HG03064 (cell line): ENCODE measurements around the gene TESMIN.

ENCODE experiments used
- ATAC-seq: cut with Tn5 transposase; IDR thresholded peaks from one replicate; pipeline ENCODE4 v1.9.1; 2021; ENCODE audit warnings: low read depth; ENCODE audit not compliant: unreplicated experiment

TESMIN gene, protein sequence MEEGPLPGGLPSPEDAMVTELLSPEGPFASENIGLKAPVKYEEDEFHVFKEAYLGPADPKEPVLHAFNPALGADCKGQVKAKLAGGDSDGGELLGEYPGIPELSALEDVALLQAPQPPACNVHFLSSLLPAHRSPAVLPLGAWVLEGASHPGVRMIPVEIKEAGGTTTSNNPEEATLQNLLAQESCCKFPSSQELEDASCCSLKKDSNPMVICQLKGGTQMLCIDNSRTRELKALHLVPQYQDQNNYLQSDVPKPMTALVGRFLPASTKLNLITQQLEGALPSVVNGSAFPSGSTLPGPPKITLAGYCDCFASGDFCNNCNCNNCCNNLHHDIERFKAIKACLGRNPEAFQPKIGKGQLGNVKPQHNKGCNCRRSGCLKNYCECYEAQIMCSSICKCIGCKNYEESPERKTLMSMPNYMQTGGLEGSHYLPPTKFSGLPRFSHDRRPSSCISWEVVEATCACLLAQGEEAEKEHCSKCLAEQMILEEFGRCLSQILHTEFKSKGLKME

DNA sequence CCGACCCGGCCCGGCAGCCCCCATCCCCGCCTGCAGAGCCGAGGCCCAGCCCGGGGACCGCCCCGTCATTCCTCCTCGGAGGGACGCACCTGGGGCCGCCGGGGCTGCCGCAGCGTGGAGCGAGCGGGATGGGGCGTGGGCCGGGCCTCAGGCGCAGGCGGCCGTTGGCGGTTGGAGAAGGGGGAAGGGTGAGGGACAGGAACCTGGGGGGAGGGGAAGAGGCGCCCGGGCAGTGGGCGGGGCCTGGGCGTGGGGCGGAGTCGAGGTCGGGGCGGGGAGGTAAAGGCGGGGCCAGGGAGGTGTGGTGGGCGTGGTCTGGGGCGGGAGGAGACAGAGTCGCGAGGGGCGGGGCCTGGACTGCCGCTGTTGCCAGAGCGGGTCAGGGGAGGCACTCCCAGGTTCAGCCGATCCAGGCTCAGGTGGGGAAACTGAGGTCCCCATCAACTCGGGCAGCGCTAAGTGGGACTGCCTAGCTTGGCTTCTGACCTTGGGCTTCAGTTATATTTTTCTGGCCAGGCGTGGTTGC is at the start of gene TESMIN:
Gene TESMIN (minus strand): TSS at position 190 of the 526 bp plus-strand sequence. CDS start 860 bp downstream, outside the sequence.
- no peak for ATAC-seq

DNA sequence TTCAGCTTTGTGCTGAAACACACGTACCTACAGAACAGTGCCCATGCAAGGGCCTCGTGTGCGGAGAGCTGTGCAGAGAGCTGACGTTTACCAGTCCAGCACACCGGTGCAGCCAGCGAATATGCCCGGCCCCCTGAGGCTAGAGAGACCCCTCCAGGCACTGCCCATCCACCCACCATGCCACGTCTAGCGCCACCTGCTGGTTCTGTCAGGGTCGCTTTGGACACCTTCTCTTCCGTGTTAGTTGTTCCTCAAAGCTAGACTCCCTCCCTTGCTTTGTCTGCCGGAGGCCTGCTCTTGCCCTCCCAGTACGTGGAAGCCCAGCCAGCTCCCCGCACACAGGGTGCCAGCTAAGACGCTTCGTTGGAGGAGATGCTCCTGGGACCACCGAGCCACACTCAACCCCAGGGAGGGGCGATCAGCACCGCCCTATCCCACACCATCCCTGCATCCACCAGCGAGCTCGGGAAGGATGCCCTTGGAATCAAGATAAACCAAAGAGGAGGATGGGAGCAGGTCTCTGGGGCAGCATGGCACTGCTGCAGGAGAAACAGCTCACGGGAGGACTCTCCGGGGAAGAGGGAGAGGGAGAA is 47.0 kb upstream of the TESMIN start:
- no peak for ATAC-seq

DNA sequence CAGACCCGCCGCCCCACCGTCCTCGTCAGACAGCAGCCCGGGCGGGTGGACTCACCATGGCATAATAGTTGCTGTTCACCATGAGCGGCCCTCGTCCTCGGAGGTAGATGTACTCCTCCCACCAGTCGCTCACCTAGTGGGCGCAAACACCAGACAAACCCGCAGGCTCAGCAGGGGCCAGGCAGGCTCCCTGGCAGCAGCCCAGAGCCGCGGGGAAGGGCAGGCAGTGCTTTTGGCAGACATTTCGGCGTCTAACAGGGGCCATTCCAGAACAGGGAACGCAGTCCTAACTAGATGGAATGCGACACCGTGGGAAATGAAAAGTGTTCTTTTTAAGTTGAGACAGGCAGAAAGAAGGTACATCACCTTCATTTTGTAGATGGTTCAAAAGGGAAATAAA is 45.5 kb upstream of the TESMIN start:
- ATAC-seq = no peak

DNA sequence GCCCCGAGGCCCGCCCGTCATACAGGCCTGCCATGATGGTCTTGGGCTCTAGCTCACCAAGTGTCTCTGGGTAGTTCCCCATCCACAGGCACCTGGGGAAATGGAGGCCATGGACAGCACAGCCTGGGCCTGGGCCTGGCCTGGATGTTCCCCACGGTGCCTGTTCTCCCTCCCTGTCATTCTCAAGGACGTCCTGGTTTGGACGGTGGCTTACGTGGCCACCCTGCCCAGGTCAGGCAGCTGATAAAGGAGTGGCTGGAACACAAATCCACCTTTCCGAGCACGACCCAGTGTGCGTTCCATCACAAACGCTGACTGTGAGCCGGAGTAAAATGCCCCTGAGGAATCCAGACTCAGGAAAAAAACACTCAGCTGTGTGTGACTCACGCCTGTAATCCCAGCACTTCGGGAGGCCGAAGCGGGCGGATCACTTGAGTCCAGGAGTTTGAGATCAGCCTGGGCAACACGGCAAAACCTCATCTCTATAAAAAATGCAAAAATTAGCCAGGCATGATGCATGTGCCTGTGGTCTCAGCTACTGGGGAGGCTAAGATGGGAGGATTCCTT is 41.2 kb upstream of the TESMIN start:
- ATAC-seq = no peak

DNA sequence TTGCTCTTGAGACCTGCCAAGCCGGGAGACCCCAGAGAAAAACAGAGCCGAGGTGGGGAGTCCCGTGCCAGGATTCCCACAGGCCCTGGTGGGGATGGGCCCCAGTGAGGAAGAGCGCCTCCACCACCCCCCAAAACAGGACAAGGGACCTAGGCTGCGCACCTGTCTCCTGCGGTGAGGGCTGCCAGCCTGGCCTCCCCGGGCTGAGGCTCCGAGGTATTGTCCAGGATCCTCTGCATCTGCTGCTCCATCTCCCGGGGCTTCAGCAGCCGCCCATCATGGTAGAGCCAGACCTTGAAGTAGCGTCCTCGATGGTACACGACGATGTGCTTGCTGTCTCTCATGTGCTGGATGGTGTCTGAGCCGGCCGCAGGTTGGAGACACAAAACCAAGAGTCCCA is 33.3 kb upstream of the TESMIN start:
- ATAC-seq = no peak

DNA sequence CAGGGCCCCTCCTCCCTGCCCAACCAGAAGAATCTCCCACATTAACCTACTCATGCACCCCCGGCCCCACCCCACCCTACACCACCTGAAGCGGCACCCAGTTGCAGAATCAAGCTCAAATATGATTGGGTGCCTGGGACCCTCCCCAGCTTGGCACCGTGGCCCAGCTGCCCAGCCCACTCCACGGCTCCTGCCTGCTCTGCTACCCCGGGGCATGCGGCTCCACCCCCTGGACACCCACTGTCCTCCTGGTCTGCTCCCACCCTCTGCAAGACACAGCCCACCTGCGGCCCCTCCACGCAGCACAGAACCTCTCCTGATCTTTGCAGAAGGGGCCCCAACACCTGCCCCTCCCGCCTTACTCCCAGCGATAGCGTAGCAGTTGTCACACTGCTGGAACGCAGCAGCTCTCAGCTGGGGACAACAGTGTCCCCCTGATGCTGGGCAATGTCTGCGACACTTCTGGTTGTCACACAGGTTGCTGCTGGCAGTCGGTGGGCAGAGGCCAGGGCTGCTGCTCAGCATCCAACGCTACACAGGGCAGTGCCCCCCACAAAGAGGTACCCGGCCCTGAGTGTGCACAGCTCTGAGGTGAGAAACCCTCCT is 32.0 kb upstream of the TESMIN start:
- no peak for ATAC-seq

DNA sequence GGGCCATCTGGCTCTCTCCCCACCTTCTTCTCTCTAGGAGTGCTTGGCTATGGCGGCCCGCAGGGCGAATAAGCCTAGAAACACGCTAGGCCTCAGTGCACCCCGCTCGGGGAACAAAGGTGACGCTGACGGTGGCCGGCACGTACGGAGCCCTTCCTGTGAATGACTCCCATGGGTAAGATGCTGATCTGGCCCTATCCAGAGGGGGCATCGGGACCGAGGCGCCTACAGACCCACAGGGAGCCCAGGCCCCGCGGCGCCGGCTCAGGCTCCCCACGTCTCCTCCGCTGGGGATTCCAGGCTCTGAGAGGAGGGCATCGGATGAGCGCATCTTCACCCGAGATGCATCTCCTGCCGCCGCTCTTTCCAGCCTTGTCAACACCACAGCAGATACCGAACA is 31.4 kb upstream of the TESMIN start:
- no peak for ATAC-seq

DNA sequence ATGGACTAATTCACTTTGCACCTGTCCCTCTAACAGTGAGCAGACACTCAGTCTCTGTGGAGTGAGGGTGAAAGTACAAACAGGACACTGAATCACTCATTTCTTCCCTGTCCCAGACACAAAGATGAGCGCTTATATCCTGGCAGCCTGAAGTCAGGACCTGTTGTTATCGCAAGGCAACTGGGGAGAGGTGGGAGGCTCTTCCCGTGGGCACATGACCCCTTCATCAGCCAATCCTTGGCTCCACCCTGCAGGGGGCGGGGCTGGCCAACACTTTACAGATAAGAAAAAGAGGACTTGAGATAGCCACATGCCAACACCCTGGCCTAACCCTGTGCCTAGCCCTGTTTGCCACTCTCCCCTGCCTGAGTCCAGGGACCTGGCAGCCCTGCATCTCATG is 29.5 kb upstream of the TESMIN start:
- no peak for ATAC-seq

DNA sequence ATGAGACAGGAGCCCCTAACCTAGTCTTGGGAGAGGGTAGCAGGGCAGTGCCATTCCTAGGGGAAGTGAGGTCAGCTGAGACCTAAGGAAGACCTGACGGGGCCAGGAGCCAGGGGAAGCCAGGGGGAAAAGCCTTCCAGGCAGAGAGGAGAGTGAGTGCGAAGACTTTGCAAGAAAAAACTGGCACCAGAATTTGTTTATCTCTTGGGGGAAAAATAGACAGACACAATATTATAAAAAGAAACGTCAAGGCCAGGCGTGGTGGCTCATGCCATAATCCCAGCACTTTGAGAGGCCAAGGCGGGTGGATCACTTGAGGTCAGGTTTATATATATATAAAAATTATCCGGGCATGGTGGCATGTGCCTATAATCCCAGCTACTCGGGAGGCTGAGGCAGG is 26.9 kb upstream of the TESMIN start:
- no peak for ATAC-seq

DNA sequence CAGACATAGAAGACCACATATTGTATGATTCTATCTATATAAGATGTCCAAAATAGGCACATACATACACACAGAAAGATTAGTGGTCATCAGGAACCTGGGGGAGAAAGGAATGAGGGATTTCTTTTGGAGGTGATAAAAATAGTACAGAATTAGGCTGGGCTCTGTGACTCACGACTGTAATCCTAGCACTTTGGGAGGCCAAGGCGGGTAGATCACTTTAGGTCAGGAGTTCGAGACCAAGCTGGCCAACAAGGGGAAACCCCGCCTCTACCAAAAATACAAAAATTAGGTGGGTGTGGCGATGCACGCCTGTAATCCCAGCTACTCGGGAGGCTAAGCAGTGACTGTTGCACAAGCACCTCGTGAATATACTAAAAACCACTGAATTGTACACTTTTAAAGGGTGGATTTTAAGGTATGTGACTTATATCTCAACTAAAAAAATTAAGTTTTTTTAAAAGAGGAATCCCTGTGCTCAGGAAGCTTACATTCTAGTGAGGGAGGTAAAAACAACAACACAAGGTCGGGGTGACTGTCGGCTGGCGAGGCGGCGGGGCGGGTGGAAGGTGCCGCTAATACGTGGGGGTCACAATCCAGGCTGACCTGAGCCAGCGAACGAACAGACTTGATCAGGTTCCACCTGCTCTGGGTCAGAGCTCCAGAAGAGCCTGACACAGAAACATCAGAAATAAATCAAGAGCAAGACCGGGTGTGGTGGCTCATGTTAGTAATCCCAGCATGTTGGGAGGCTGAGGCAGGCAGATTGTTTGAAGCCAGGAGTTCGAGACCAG is 25.3 kb upstream of the TESMIN start:
- ATAC-seq = no peak

DNA sequence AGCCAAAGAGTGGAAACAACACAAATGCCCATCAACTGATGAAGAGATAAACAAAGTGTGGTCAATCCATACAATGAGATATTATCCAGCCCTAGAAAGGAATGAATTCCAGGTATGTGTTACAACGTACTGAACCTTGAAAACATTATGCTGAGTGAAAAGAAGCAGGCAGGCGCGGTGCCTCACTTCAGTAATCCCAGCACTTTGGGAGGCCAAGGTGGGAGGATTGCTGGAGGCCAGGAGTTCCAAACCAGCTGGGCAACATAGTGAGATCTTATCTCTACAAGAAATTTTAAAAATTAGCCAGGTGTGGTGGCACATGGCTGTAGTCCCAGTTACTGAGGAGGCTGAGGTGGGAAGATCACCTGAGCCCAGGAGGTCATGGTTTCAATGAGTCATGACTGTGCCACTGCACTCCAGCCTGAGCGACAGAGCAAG is 24.6 kb upstream of the TESMIN start:
- ATAC-seq = no peak

DNA sequence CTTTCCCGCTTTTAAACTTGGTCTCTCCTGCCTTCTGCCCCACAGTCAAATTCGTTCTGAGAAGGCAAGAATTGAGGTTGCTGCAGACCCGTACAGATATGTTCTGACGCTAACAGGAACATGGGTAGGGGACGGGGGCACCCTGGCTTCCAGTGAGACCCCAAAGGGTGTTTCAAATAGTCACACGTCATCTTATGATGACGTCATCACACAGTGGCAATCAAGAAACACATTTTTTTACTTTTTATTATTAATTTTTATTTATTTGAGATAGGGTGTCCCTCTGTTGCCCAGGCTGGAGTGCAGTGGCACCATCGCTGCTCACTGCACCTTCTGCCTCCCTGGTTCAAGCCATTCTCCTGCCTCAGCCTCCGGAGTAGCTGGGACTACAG is 22.9 kb upstream of the TESMIN start:
- ATAC-seq = no peak

DNA sequence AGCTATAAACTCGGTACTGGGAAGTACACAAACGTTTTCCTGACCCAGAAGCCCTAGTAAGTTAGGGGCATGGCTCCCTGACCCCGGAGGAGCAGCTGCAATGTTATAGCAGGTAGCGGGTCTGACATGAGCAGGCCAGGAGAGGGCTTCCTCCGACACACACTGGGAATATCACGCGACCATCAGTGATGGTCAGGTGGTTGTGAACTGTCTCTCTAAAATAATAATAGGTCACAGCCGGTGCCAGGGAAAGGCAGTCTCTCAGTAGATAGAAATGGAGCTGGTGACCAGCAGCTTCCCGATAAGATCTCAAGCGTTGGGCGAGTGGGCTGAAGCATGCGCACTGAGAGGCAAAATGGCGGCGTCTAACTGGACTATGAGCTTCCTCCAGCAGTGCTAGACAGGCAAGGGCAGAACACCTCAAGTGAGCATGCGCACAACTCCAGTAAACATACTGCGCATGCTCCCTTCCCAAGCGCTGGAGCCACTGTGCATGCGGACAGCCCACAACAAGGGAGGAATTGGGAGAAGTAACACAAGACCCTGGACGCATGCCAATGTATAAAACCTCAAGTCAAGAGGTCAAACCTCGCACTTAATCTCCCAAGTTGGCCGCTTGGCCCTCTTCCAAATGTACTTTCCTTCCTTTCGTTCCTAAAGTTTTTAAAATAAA is 22.3 kb upstream of the TESMIN start:
- no peak for ATAC-seq

DNA sequence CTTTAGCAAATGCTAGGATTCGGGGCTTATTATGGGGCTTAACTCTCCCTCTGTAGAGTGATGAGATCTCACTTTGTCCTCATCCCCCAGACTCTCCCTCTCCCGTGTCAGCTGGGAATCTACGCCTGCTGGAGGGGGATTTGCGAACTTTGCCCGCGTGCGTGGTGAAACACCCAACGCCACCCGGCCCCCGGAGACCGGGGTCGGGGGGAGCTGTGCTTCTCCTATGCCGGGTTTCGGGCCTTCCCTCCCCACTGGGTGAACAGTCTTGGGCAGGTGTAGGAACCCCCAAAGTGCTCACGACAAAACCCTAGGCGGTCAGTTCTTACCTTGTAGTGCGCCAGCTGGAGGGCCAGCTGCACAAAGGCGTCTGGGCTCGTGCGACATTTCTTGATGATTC is 21.6 kb upstream of the TESMIN start:
- no peak for ATAC-seq

DNA sequence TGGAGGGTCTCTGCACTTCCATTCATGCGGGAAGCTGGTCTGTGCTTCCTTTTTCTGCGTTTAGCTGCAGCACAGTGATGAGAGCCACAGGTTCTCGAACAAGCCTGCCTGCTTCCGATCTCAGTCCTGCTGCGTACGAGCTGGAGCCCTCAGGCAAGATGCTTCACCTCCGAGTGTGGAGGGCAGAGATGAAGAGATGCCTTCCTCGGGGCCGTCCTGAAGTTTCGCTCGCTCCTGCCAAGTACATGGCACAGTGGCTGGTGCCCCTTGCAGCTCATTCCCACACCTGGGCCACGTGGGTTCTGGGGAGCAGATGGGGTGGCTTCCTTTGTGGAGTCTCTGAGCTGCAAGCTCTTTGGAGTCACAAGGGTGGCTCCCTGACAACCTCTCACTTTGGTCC is 19.5 kb upstream of the TESMIN start:
- no peak for ATAC-seq

DNA sequence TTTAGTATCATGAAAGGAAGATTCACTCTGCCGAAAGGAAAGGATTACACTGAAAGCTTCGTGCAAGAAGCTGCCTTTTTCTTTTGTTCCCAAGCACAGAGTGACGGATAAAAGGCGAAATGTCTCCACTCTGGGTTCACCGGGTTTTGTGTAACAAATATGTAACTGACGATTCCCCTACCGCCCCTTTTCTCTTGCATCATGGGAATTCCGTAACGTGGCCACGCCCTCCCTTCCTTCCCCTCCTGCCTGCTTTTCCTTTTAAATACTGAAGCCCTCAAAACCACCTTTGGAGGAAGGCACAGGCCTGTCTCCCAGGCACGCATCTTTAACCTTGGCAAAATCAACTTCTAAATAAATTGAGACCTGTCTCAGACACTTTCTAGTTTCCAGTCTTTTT is 16.4 kb upstream of the TESMIN start:
- no peak for ATAC-seq

DNA sequence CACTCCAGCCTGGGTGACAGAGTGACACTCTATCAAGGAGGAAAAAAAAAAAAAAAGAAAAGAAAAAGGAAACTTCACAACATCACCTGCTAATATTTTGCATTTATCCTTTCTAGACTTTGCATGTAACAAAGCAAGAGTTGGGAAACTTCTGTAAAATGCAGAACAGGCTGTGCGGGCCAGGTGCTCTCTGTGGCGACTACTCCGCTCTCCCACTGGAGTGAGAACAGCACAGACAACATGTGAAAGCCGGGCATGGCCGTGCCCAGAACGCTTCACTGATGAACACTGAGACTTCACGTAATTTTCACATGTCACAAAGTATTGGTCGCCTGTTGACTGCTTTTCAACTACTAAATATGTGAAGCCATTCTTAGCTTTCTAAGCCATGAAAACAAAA is 15.5 kb upstream of the TESMIN start:
- ATAC-seq = no peak

DNA sequence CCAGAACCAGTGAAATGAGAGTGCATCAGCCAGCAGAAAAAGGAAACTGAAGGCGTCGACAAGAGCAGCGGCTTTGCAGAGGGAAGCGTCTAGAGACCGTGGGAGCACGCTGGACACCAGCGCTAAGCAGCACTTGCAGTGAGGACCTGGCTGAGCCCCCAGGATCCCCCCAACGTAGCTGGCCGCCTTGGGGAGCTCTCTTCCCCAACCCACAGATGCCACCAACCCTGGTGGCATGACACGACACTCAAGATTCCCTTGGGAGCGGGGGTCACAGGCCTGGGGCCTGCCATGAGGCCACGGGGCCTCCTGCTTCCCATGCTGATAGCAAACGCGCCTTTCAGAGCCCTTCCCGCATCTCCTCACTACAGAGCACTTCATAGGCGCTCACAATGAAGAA is 13.4 kb upstream of the TESMIN start:
- ATAC-seq = no peak

DNA sequence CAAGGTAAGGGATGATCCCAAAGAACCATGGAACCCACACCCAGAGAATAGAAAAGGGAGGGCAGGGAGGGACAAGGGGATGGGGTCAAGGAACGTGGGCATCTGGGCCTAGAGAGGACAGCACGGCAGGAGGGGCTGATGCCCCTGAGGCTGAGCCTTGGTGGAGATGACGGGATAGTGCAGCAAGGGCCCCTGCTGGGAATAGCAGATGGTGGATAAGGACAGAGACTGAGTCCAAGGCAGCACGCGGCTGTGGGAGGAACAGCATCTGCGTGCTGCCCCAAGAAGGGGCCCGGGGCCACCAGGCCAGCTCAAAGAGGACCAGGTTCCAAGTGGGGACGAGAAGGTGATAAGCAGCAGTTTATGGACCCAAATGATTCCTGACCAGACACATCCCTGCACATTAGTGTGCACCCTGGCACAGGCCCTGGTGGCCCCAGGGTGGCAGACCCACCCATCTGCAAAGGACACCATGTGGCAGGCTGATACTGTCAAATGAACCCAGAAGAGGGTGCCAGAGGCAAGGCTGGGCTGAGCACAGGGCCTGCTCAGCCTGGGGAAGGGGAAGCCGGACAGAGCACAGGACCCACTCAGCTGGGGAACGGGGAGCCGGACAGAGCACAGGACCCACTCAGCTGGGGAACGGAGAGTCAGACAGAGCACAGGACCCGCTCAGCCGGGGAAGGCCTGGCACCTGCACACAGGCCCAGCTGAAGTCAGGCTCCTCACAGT is 12.8 kb upstream of the TESMIN start:
- ATAC-seq = no peak
